OCI-LY7 (cell line): ENCODE results near the gene CNTNAP1. TPM values are rescaled to one million over a fixed set of nuclear protein-coding genes. Genes with fewer than 3 reads are reported as not detected.

Source experiments
- BruUV-seq: library from RNA; stranded (reverse); fragments of 400-500 nt; replicated peaks from 2 replicates; lab custom pipeline; 2021; lab: Mats Ljungman, UMichigan
- CTCF ChIA-PET: fragments of 300-600 bp; sonication (Branson Sonifier 250); formaldehyde crosslinking; loops from one replicate; lab custom pipeline; 2022; ENCODE audit warnings: antibody characterized with exemption; ENCODE audit not compliant: unreplicated experiment; lab: Charles Lee
- POLR2A ChIA-PET: fragments of 300-600 bp; sonication (Branson Sonifier 250); formaldehyde crosslinking; loops from one replicate; lab custom pipeline; 2022; ENCODE audit warnings: antibody characterized with exemption; lab: Charles Lee
- DNase-seq: peaks from one replicate; pipeline ENCODE4 v3.0.0-alpha.2; 2015; ENCODE audit warnings: low spot score
- H2AFZ ChIP-seq: fragments of 200-600 bp; sonication (generic), shearing (Covaris generic); 2 replicates; pipeline ENCODE4 v1.6.1; 2014; ENCODE audit warnings: mild to moderate bottlenecking, antibody characterized with exemption, low read length, moderate library complexity
- H3K27ac ChIP-seq: fragments of 200-600 bp; sonication (generic); 2 replicates; pipeline ENCODE4 v1.5.1; 2014; ENCODE audit warnings: mixed run types, low read depth, mild to moderate bottlenecking, moderate library complexity, low read length, inconsistent platforms; ENCODE audit not compliant: poor library complexity, severe bottlenecking
- H3K36me3 ChIP-seq: fragments of 200-600 bp; sonication (generic); 2 replicates; pipeline ENCODE4 v1.6.1; 2014; ENCODE audit warnings: mild to moderate bottlenecking, antibody characterized with exemption, low read length, moderate library complexity, mixed read lengths; ENCODE audit not compliant: insufficient read depth
- H3K4me1 ChIP-seq: fragments of 200-600 bp; sonication (generic); 2 replicates; pipeline ENCODE4 v1.5.1; 2014; ENCODE audit warnings: mild to moderate bottlenecking, low read length; ENCODE audit not compliant: insufficient read depth, poor library complexity, severe bottlenecking
- H3K4me2 ChIP-seq: fragments of 200-600 bp; sonication (generic); 2 replicates; pipeline ENCODE4 v1.6.1; 2014; ENCODE audit warnings: mild to moderate bottlenecking, low read length
- H3K4me3 ChIP-seq: fragments of 200-600 bp; sonication (generic); 2 replicates; pipeline ENCODE4 v1.5.1; 2014; ENCODE audit warnings: mild to moderate bottlenecking, low read depth, low read length; ENCODE audit not compliant: poor library complexity, severe bottlenecking
- H3K79me2 ChIP-seq: fragments of 200-600 bp; sonication (generic); 2 replicates; pipeline ENCODE4 v1.6.1; 2016; ENCODE audit warnings: low read depth, mild to moderate bottlenecking, low read length, moderate library complexity, mixed read lengths; ENCODE audit not compliant: insufficient read depth
- H3K9me2 ChIP-seq: fragments of 200-600 bp; sonication (generic); 2 replicates; pipeline ENCODE4 v1.6.1; 2016; ENCODE audit warnings: mild to moderate bottlenecking, low read length, mixed read lengths; ENCODE audit not compliant: insufficient read depth
- H3K9me3 ChIP-seq: fragments of 200-600 bp; sonication (generic); 2 replicates; pipeline ENCODE4 v1.6.1; 2014; ENCODE audit warnings: mild to moderate bottlenecking, mixed run types, low read length, mixed read lengths
- H4K20me1 ChIP-seq: fragments of 200-600 bp; sonication (generic); 2 replicates; pipeline ENCODE4 v1.6.1; 2014; ENCODE audit warnings: mild to moderate bottlenecking, antibody characterized with exemption, low read length, moderate library complexity, mixed read lengths; ENCODE audit not compliant: insufficient read depth
- CTCF ChIP-seq: fragments of 200-600 bp; sonication (generic); conservative IDR thresholded peaks from 2 replicates; pipeline ENCODE4 v1.5.1; 2014; ENCODE audit warnings: mild to moderate bottlenecking, antibody characterized with exemption, low read length, moderate library complexity, mixed read lengths
- EZH2phosphoT487 ChIP-seq: fragments of 200-600 bp; sonication (generic); IDR thresholded peaks from 2 replicates; pipeline ENCODE4 v1.6.1; 2018; ENCODE audit warnings: low read depth, borderline replicate concordance, mild to moderate bottlenecking, mixed run types, antibody characterized with exemption, low read length, moderate library complexity, mixed read lengths
- intact Hi-C: fragments of 100-400 bp; cut with micrococcal nuclease; formaldehyde crosslinking; loops from one replicate; pipeline ENCODE4 v1.10.0; 2022; ENCODE audit not compliant: unreplicated experiment
- total RNA-seq, 2 experiments: library from RNA; depleted of rRNA in 1 of 2; stranded (reverse); fragments of >200 nt in 1 of 2; shearing (Covaris generic) in 1 of 2; gene quantifications; 2 replicates each; pipeline ENCODE4 v1.2.3, GENCODE V29; 2014 to 2022

The CNTNAP1 gene
- total RNA-seq, 2 experiments from 2014 or later, result 1.0 to 6.8 TPM

GRCh38 chr17:42639525-42640113 lies 42.7 kb upstream of the CNTNAP1 start:
- no peak for DNase-seq
- Histone ChIP-seq H2AFZ (no peak overlapping the region), H3K4me3 (no peak overlapping the region), H3K4me2 (no peak overlapping the region), H3K79me2 (no peaks in the 10 kb centered on the region), H3K36me3 (no peaks in the 10 kb centered on the region), H3K9me3 (no peaks in the 10 kb centered on the region), H3K4me1 (peaks cover 7% of the 10 kb centered on the region), H4K20me1 (no peaks in the 10 kb centered on the region), H3K27ac (no peak overlapping the region), H3K9me2 (no peaks in the 10 kb centered on the region)
- BruUV-seq, result no TSS peak
- POLR2A ChIA-PET, result no interaction called here
- CTCF ChIA-PET, result no interaction called here
- no peak for TF ChIP-seq CTCF
- TF ChIP-seq EZH2phosphoT487, result no peak
- intact Hi-C loops, result no loop called here

GRCh38 chr17:42640121-42640520 lies 42.2 kb upstream of the CNTNAP1 start:
- ChIA-PET CTCF (no interaction called here), POLR2A (no interaction called here)
- no peaks in the 10 kb centered on the region for H3K9me2 ChIP-seq
- intact Hi-C loops, result no loop called here
- H3K9me3 ChIP-seq, result no peaks in the 10 kb centered on the region
- no peak for DNase-seq
- no peak overlapping the region for H2AFZ ChIP-seq
- no peaks in the 10 kb centered on the region for H3K79me2 ChIP-seq
- H3K4me3 ChIP-seq, result no peak overlapping the region
- BruUV-seq, result no TSS peak
- peaks cover 7% of the 10 kb centered on the region for H3K4me1 ChIP-seq
- H4K20me1 ChIP-seq, result no peaks in the 10 kb centered on the region
- no peaks in the 10 kb centered on the region for H3K36me3 ChIP-seq
- no peak overlapping the region for H3K4me2 ChIP-seq
- no peak overlapping the region for H3K27ac ChIP-seq
- TF ChIP-seq CTCF (no peak), EZH2phosphoT487 (no peak)

GRCh38 chr17:42642336-42642735 lies 40.0 kb upstream of the CNTNAP1 start:
- Histone ChIP-seq H2AFZ (no peak overlapping the region), H3K36me3 (no peaks in the 10 kb centered on the region), H3K79me2 (no peaks in the 10 kb centered on the region), H3K27ac (no peak overlapping the region), H3K4me2 (peak overlapping the region; percentile 21; the same call in 1 of the 2 replicates), H4K20me1 (no peaks in the 10 kb centered on the region), H3K9me3 (no peaks in the 10 kb centered on the region), H3K4me1 (peaks cover 7% of the 10 kb centered on the region), H3K4me3 (no peak overlapping the region), H3K9me2 (no peaks in the 10 kb centered on the region)
- intact Hi-C loops, result no loop called here
- no TSS peak for BruUV-seq
- TF ChIP-seq EZH2phosphoT487 (no peak), CTCF (no peak)
- POLR2A ChIA-PET, result interaction anchor here (0.9 to 1.1 kb wide), 2 partner anchors 64 to 71 kb away, joined by 3 to 4 read pairs; no protein-coding TSS in a partner anchor
- CTCF ChIA-PET, result no interaction called here
- no peak for DNase-seq
